K562 (cell line): ENCODE data around the gene LY6G6F. TPM values are rescaled to one million over a fixed set of nuclear protein-coding genes. Genes with fewer than 3 reads are reported as not detected.

ENCODE experiments used
- CBFA2T2 ChIP-seq: fragments of 450-650 bp; conservative IDR thresholded peaks from 2 replicates; pipeline ENCODE4 v1.6.1; 2017; ENCODE audit warnings: mild to moderate bottlenecking
- CBX3 ChIP-seq, 2 experiments: IDR thresholded peaks; 1 replicate in 1 of 2; 2 replicates in 1 of 2; pipeline ENCODE4 v1.6.1; 2012; ENCODE audit warnings: inconsistent platforms in 2 of 2, low read length in 2 of 2, borderline replicate concordance in 1 of 2, control low read depth in 1 of 2
- CLOCK ChIP-seq: fragments of 250-450 bp; sonication (Bioruptor Pico); IDR thresholded peaks from 2 replicates; pipeline ENCODE4 v1.4.0; 2020; ENCODE audit warnings: mild to moderate bottlenecking, moderate library complexity, borderline replicate concordance
- HCFC1 ChIP-seq: IDR thresholded peaks from 2 replicates; pipeline ENCODE4 v1.6.1; 2012; ENCODE audit warnings: low read depth, low read length, improper control_type of control experiment
- KAT8 ChIP-seq: fragments of 450-650 bp; IDR thresholded peaks from 2 replicates; pipeline ENCODE4 v1.6.1; 2016; ENCODE audit warnings: low read depth, mild to moderate bottlenecking
- MAFK ChIP-seq: IDR thresholded peaks from 2 replicates; pipeline ENCODE4 v1.6.1; 2011; ENCODE audit warnings: low read length, improper control_type of control experiment
- MAX ChIP-seq: sonication (generic); formaldehyde crosslinking; IDR thresholded peaks from 2 replicates; pipeline ENCODE4 v1.9.0; 2022; ENCODE audit warnings: mild to moderate bottlenecking, missing genetic modification reagents
- MEF2D ChIP-seq: conservative IDR thresholded peaks from 2 replicates; pipeline ENCODE4 v1.6.1; 2016; ENCODE audit warnings: low read depth, missing genetic modification characterization, missing compliant biosample characterization
- NFIC ChIP-seq: fragments of 450-650 bp; IDR thresholded peaks from 2 replicates; pipeline ENCODE4 v1.6.1; 2017; ENCODE audit warnings: mild to moderate bottlenecking, inconsistent platforms
- NONO ChIP-seq, 2 experiments: fragments of 200-400 bp in 1 of 2; fragments of 450-650 bp in 1 of 2; formaldehyde crosslinking in 1 of 2; IDR thresholded peaks; 2 replicates each; pipeline ENCODE4 v1.6.1; 2017; ENCODE audit warnings: low read depth in 2 of 2, mild to moderate bottlenecking in 2 of 2, moderate library complexity in 2 of 2, low read length in 1 of 2
- SIRT6 ChIP-seq: IDR thresholded peaks from one replicate; pipeline ENCODE4 v1.6.1; 2012; ENCODE audit warnings: low read depth, mild to moderate bottlenecking, control low read depth, inconsistent platforms, low read length, moderate library complexity
- SMARCA4 ChIP-seq: fragments of 450-650 bp; IDR thresholded peaks from 2 replicates; pipeline ENCODE4 v1.6.1; 2016
- TCF3 ChIP-seq: sonication (generic); formaldehyde crosslinking; IDR thresholded peaks from 2 replicates; pipeline ENCODE4 v1.4.0; 2020; ENCODE audit warnings: mild to moderate bottlenecking, missing genetic modification reagents
- ZBTB12 ChIP-seq: fragments of 250-450 bp; sonication (Bioruptor Pico); IDR thresholded peaks from 2 replicates; pipeline ENCODE4 v1.4.0; 2020
- ZFX ChIP-seq: sonication (generic); formaldehyde crosslinking; IDR thresholded peaks from 2 replicates; pipeline ENCODE4 v1.8.0; 2022; ENCODE audit warnings: mild to moderate bottlenecking, missing genetic modification reagents, moderate library complexity
- ZNF165 ChIP-seq: fragments of 250-450 bp; sonication (Bioruptor Pico); IDR thresholded peaks from 2 replicates; pipeline ENCODE4 v1.4.0; 2020; ENCODE audit warnings: borderline replicate concordance
- polyA plus RNA-seq, 8 experiments: library from polyadenylated mRNA; depleted of rRNA in 4 of 8; stranded (reverse) in 5 of 8; unstranded in 3 of 8; fragments of >200 nt; fragmentation: Nextera tagmentation in 2 of 8; fragmentation: Illumina TruSeq in 1 of 8; extraction: Ambion mirVana in 2 of 8; extraction: Trizol in 1 of 8; gene quantifications; 2 replicates each; pipeline versions ENCODE4 v1.2.1 to v1.2.3, GENCODE V29; 2011 to 2014; ENCODE audit warnings: inconsistent platforms in 1 of 8, missing spikeins in 1 of 8
- total RNA-seq, 7 experiments: library from RNA; depleted of rRNA in 6 of 7; stranded (reverse); fragments of >200 nt in 6 of 7; fragmentation: Illumina TruSeq in 2 of 7; extraction: Trizol in 2 of 7; gene quantifications; 2 replicates each; pipeline versions ENCODE4 v1.2.1 to v1.2.3, GENCODE V29; 2011 to 2021; ENCODE audit warnings: low replicate concordance in 1 of 7
- TF ChIP-seq, protein P1 (sequence below): sonication (generic); formaldehyde crosslinking; IDR thresholded peaks from 2 replicates; pipeline ENCODE4 v1.8.1; 2023; ENCODE audit warnings: mild to moderate bottlenecking, missing genetic modification reagents
- TF ChIP-seq, protein P2 (sequence below): IDR thresholded peaks from 3 replicates; pipeline ENCODE4 v1.6.1; 2011; ENCODE audit warnings: borderline replicate concordance, mild to moderate bottlenecking, moderate library complexity; ENCODE audit not compliant: insufficient read length; ENCODE audit errors: extremely low read depth
- TF ChIP-seq, protein P3 (sequence below): fragments of 450-650 bp; IDR thresholded peaks from 2 replicates; pipeline ENCODE4 v1.6.1; 2018; ENCODE audit warnings: mild to moderate bottlenecking, low read depth; ENCODE audit not compliant: partially characterized antibody

Gene LY6G6F
- total and polyA plus RNA-seq, 9 of the 15 experiments (the other 6 are each of a cell fraction or from before 2014, with no cell fraction given): 0.14 to 0.50 (median 0.28) TPM; not detected in 2

GRCh38 chr6:31706599-31706998 lies at the start of gene LY6G6F (continued):
- TF ChIP-seq ZBTB12 (CRISPR knock-in tag) (no peak), SIRT6 (no peak), CBX3 (IDR thresholded peaks at IDR 0.05; ENCODE audit: borderline replicate concordance in 1 of 2, low read length in 2 of 2) (no peak), ZNF165 (no peak), MAX (no peak), NONO (IDR thresholded peaks at IDR 0.05; ENCODE audit: low read depth in 2 of 2, low read length in 1 of 2) (no peak), NFIC (no peak), ZFX (CRISPR knock-in tag) (0 out of 2 replicates have a peak, but pooled peaks have one; percentile 12), HCFC1 (no peak), TCF3 (CRISPR knock-in tag) (peak; percentile 63), CBFA2T2 (peak; percentile 56), KAT8 (0 out of 2 replicates have a peak, but pooled peaks have one; percentile 7), CLOCK (no peak), MEF2D (tag) (0 out of 2 replicates have a peak, but pooled peaks have one; percentile 24), MAFK (no peak), SMARCA4 (peak; percentile 25; the same call in 1 of the 2 replicates)
- TF ChIP-seq, protein P1, sequence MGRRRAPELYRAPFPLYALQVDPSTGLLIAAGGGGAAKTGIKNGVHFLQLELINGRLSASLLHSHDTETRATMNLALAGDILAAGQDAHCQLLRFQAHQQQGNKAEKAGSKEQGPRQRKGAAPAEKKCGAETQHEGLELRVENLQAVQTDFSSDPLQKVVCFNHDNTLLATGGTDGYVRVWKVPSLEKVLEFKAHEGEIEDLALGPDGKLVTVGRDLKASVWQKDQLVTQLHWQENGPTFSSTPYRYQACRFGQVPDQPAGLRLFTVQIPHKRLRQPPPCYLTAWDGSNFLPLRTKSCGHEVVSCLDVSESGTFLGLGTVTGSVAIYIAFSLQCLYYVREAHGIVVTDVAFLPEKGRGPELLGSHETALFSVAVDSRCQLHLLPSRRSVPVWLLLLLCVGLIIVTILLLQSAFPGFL (CRISPR knock-in tag): no peak
- TF ChIP-seq, protein P2, sequence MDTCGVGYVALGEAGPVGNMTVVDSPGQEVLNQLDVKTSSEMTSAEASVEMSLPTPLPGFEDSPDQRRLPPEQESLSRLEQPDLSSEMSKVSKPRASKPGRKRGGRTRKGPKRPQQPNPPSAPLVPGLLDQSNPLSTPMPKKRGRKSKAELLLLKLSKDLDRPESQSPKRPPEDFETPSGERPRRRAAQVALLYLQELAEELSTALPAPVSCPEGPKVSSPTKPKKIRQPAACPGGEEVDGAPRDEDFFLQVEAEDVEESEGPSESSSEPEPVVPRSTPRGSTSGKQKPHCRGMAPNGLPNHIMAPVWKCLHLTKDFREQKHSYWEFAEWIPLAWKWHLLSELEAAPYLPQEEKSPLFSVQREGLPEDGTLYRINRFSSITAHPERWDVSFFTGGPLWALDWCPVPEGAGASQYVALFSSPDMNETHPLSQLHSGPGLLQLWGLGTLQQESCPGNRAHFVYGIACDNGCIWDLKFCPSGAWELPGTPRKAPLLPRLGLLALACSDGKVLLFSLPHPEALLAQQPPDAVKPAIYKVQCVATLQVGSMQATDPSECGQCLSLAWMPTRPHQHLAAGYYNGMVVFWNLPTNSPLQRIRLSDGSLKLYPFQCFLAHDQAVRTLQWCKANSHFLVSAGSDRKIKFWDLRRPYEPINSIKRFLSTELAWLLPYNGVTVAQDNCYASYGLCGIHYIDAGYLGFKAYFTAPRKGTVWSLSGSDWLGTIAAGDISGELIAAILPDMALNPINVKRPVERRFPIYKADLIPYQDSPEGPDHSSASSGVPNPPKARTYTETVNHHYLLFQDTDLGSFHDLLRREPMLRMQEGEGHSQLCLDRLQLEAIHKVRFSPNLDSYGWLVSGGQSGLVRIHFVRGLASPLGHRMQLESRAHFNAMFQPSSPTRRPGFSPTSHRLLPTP: no peak
- TF ChIP-seq, protein P3, sequence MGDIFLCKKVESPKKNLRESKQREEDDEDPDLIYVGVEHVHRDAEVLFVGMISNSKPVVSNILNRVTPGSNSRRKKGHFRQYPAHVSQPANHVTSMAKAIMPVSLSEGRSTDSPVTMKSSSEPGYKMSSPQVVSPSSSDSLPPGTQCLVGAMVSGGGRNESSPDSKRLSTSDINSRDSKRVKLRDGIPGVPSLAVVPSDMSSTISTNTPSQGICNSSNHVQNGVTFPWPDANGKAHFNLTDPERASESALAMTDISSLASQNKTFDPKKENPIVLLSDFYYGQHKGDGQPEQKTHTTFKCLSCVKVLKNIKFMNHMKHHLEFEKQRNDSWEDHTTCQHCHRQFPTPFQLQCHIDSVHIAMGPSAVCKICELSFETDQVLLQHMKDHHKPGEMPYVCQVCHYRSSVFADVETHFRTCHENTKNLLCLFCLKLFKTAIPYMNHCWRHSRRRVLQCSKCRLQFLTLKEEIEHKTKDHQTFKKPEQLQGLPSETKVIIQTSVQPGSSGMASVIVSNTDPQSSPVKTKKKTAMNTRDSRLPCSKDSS: no peak
